GM21737 (cell line): Measurements from ENCODE around the gene ACSL6.

Experiments
- ATAC-seq: cut with Tn5 transposase; IDR thresholded peaks from one replicate; pipeline ENCODE4 v1.9.1; 2021; ENCODE audit warnings: mild to moderate bottlenecking, moderate library complexity; ENCODE audit not compliant: unreplicated experiment

Gene ACSL6

DNA sequence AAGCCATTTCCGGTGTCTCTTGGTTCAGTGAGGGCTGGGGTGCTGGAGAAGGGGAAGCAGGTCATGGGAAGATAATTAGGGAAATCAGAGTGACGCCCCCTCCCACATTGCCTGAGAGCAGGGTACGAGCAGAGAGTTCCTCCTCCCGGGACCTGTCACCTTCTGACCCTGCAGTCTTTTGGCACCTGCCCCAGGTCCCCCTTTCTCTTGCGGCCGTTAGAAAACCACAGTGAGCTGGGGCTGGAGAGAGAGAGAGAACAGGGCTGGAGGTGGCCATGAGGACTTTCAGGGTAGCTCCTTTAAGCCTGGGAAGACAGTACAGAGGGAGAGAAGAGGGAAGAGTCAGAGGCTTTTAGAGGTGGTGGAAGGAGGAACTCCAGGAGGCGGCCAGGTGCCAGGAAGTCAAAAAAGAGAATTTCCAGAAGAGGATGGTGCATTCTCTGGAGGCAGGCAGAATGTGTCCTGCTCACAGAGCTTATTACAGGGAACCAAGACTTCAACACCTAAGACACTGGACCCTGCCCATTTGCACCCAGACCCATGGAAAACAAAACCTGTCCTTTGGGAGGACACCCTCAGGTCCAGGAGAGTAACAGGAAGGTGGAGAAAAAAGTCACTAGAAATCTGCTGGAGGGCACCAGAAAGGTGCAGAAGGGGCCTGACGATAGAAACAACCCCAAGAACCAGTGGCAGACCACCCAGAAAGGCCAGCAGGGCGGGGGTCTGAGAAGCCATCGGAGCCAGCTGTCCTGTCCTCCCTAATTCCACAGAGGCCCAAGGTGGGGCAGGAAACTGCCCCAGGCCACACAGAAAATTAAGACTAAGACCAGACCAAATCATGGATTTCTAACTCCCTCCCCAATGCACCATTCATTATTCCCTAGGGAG lies 6.5 kb upstream of the ACSL6 start:
- ATAC-seq: no peak

- ATAC-seq: no peak
These were observed 5.9 kb upstream of the ACSL6 start for GRCh38 chr5:132017316-132017715.

- ATAC-seq: no peak
These were observed 5.3 kb upstream of the ACSL6 start for GRCh38 chr5:132016721-132017250.

GRCh38 chr5:132013711-132014110 lies 2.3 kb upstream of the ACSL6 start:
- ATAC-seq: no peak

GRCh38 chr5:132013006-132013689 lies 1.7 kb upstream of the ACSL6 start:
- no peak for ATAC-seq

DNA sequence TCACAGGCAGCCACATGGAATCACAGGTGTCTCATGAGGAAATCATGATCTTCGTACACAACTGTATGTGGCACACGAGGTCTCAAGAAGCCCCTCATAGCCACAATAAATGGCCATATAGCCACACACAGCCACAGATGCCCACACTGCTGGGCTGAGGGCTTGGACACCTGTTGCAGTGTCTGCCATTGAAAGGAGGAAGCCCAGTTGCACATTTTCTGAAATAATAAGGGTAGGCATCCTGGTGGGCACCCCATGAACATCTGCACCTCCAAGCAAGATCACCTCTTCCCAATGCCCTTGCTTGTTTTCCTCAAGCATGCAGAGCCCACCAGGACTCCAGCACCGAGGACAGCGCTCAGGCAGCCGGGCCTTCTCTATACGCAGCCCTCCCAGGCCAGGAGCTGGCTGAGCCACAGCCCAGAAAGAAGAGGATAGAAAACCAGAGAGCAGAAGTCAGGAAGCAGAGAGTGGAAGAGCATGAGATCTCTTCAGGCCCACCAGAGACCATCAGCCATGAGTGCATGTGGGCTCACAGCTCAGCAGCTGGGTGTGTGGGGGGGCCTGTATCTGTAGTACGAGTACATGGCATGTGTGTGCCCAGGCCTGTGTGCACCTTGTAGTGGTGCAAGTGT lies 1.0 kb upstream of the ACSL6 start:
- ATAC-seq: no peak

DNA sequence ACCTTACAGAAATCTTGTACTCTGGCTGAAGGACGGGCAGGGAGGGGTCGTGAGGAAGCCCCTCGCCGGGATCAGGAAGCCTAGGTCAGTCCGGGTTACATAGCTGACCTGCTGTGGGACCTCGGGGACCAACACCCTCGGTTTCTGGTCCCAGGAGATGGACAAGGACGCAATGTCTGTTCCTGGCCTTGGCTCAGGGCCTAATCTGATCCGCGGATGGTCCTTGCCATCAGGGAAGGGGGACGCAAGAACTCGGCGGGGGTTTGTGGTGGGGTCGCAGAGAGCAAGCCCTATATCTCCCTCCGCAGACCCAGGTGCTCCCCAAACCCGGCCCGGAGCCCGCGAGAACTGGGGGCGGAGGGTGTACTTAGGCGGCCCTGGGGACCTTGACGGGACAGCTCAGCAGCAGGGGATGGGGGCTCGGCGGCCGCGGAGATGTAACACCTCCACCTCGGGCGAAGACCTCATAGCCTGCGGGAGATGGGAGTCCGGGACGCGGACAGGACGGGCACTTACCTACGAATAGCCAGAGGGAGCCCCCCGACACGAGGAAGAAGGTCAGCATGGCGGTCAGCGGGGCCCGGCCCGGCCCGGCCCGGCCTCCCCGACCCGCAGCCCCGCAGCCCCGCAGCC lies 353 bp downstream of the ACSL6 start:
- no peak for ATAC-seq

- no peak for ATAC-seq
These were observed 841 bp downstream of the ACSL6 start for GRCh38 chr5:132010645-132010988.

- ATAC-seq: no peak
These were observed 1.6 kb downstream of the ACSL6 start for GRCh38 chr5:132009706-132010405.

GRCh38 chr5:132008961-132009680 lies 2.3 kb downstream of the ACSL6 start:
- ATAC-seq: no peak

DNA sequence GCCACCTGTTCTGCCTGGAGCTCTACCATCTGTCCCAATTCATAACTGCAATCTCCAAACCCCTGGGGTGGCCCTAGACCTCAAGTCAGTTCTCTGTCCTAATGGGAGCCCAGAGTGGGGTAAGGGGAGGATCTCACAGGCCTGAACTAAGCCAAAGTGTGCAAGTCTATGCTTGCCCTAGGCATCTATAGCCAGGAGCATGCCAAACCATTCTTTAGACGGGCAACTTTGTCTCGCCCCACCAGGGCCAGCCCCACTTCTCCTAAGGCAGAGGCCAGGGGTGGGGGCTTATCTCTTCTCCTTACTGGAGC lies 3.3 kb downstream of the ACSL6 start:
- ATAC-seq: peak; percentile 9

GRCh38 chr5:132007399-132008162 lies 3.9 kb downstream of the ACSL6 start:
- peak; percentile 65 for ATAC-seq

DNA sequence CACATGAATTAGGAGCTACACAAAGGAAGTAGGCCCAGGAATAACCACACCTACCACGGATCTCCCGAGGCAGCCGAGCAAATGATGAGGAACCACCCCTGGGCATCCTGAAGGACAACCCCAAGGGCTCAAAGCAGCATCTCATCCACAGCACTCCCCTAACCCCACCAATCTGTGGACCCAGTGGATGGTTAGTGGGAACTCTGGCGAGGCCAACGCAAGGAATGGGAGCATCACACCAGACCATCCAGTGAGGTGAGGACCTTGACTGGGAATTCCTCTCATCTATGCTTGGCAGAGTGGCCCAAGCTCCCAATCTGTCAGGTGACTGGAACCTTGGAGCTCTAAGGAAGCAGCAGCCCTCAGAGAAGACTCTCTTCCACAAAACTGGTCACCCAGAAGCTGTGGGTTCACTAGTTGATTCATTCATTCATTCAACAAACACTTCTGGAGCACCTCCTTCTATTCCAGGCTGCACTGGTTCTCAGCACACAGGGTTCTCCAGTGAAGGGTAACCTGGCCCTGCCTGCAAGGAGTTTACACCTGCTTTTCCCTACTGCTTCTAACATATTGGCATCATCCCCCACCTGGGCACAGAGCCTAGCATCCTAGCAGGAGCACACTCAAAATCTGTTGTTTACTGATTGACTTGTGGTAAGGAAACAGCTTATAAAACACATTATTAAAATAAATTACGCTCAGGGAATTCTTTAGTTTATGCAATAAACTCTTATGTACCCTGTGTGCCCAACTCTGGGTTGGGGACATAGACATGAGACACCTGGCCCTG lies 4.9 kb downstream of the ACSL6 start:
- ATAC-seq: no peak

DNA sequence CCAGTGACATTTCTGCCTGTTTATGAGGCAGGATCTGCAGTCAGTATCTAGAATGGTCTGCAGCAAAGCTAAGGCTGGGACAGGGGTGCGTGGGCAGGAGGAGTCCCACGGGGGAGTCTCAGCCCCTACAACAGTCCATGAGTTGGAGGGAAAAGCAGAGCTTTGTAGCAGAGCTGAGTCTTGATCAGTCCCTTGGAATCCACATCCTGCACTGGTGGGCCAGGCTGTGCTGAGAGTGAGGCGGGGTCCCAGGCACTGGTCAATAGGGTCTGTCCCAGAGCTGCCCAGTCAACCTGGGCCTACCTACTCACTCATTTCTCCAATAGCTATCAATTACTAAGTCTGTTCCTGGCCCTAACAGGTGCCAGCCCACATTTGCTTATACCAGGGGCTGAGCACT lies 5.9 kb downstream of the ACSL6 start:
- no peak for ATAC-seq

- ATAC-seq: no peak
These were observed 7.5 kb downstream of the ACSL6 start for GRCh38 chr5:132003982-132004381.

GRCh38 chr5:132003170-132003744 lies 8.2 kb downstream of the ACSL6 start:
- ATAC-seq: no peak

DNA sequence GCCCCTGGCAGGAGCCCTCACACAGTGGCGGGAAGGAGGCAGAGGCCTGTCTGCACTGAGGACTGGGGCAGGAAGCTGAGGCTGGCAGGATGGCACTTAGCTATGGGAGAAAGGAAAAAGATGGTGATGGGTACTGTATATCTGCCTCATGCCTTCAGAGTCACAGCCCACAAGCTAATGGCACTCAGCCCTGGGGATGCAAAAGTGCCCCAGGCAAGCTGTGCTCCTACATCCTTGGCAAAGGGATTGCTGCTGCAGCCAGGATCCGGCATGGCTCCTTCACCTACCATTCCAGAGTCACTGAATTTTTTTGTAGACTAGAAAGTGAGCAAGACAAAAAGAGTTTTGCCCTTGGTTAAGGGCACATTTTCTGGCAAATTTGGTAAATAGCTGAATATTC lies 8.7 kb downstream of the ACSL6 start:
- ATAC-seq: no peak
